Testis (tissue), 2 donors: ENCODE measurements around the gene ARL13A.

Experiments
- CTCF ChIP-seq, 3 experiments: fragments of 450-650 bp in 2 of 3; fragments of 200-600 bp in 1 of 3; sonication (generic) in 1 of 3; IDR thresholded peaks; one replicate each; pipeline ENCODE4 v1.5.1; 2016 to 2019; ENCODE audit warnings: antibody characterized with exemption in 3 of 3, mild to moderate bottlenecking in 2 of 3, moderate library complexity in 1 of 3
- POLR2A ChIP-seq: fragments of 450-650 bp; IDR thresholded peaks from one replicate; pipeline ENCODE4 v1.6.1; 2017; ENCODE audit warnings: antibody characterized with exemption, mild to moderate bottlenecking, moderate library complexity

GRCh38 chrX:100926453-100926852 is 43.1 kb upstream of the ARL13A start:
- no peak for TF ChIP-seq POLR2A
- TF ChIP-seq CTCF (IDR thresholded peaks at IDR 0.05), result no peak
